ENCODE results near the gene CDKN2B-AS1. TPM values are rescaled to one million over a fixed set of nuclear protein-coding genes. Genes with fewer than 3 reads are reported as not detected.
A peak's percentile ranks its signal among the peaks of the same experiment; 100 is the strongest.

Gene CDKN2B-AS1
- total and polyA plus RNA-seq, 11 donors = 0.38 to 0.80 (median 0.54) TPM; not detected in 6

- TF ChIP-seq POLR2A (IDR thresholded peaks at IDR 0.05) = no peak
- no peak for TF ChIP-seq CTCF (IDR thresholded peaks at IDR 0.05)
- DNase-seq = peak; percentile 72 to 89 (median 77)
- peak; percentile 65 to 92 (median 87) for ATAC-seq
- intact Hi-C loops (cut with DNase I) = loop anchor here in 2 of 10 donors (10.0 kb wide), 3 partner anchors 60 to 180 kb away; no protein-coding TSS in a partner anchor
- 0 to 2% (median 1%) methylated on average over 54 to 56 of the region's 56 CpGs for WGBS, 4 donors
- no peaks in the 10 kb centered on the region for H3K9me3 ChIP-seq
- H3K27me3 ChIP-seq = peaks cover 6 to 38% (median 27%) of the 10 kb centered on the region in 9 donors
- H3K27ac ChIP-seq = peak overlapping the region in 11 of 12 donors; percentile 57 to 98 (median 74)
- H3K4me3 ChIP-seq = peak overlapping the region; percentile 61 to 95 (median 83)
- no peaks in the 10 kb centered on the region for H3K36me3 ChIP-seq
- peaks cover 0 to 27% (median 5%) of the 10 kb centered on the region in 12 donors for H3K4me1 ChIP-seq
These were observed 545 bp downstream of the CDKN2B-AS1 start for GRCh38 chr9:21995006-21995665.

- no peaks in the 10 kb centered on the region for H3K36me3 ChIP-seq
- ATAC-seq = peak; percentile 35 to 80 (median 70)
- H3K9me3 ChIP-seq = no peaks in the 10 kb centered on the region
- H3K4me3 ChIP-seq = peak overlapping the region; percentile 61 to 95 (median 83)
- DNase-seq = peak; percentile 40 to 76 (median 55)
- TF ChIP-seq POLR2A (IDR thresholded peaks at IDR 0.05) = no peak
- peak in 8 of 12 donors; percentile 10 to 44 (median 19) for TF ChIP-seq CTCF (IDR thresholded peaks at IDR 0.05)
- WGBS, 4 donors = 15 to 25% (median 20%) methylated on average over 39 to 54 of the region's 54 CpGs
- intact Hi-C loops (cut with DNase I) = loop anchor here in 2 of 10 donors (10.0 kb wide), 3 partner anchors 59 to 181 kb away; no protein-coding TSS in a partner anchor
- H3K27ac ChIP-seq = peak overlapping the region in 10 of 12 donors; percentile 57 to 98 (median 76)
- peaks cover 0 to 27% (median 5%) of the 10 kb centered on the region in 12 donors for H3K4me1 ChIP-seq
- H3K27me3 ChIP-seq = peaks cover 4 to 31% (median 22%) of the 10 kb centered on the region in 9 donors
These were observed 1.2 kb downstream of the CDKN2B-AS1 start for GRCh38 chr9:21995666-21996398.

GRCh38 chr9:21996438-21996837, 1.8 kb downstream of the CDKN2B-AS1 start:
- no peak for TF ChIP-seq POLR2A (IDR thresholded peaks at IDR 0.05)
- Histone ChIP-seq H3K27ac (no peak overlapping the region), H3K4me3 (peak overlapping the region in 2 of 12 donors; percentile 85 to 95), H3K36me3 (no peaks in the 10 kb centered on the region), H3K4me1 (peaks cover 0 to 27% (median 5%) of the 10 kb centered on the region in 12 donors), H3K9me3 (no peaks in the 10 kb centered on the region), H3K27me3 (peaks cover 4 to 29% (median 18%) of the 10 kb centered on the region in 9 donors)
- 52 to 81% (median 66%) methylated on average over 9 of the region's 9 CpGs for WGBS, 4 donors
- intact Hi-C loops (cut with DNase I) = loop anchor here in 2 of 10 donors (10.0 kb wide), 3 partner anchors 58 to 182 kb away; no protein-coding TSS in a partner anchor
- DNase-seq (no peak), ATAC-seq (no peak)

GRCh38 chr9:21996858-21997257, 2.3 kb downstream of the CDKN2B-AS1 start:
- Histone ChIP-seq H3K9me3 (no peaks in the 10 kb centered on the region), H3K27me3 (peaks cover 0 to 29% (median 18%) of the 10 kb centered on the region in 9 donors), H3K27ac (no peak overlapping the region), H3K36me3 (no peaks in the 10 kb centered on the region), H3K4me1 (peaks cover 0 to 27% (median 5%) of the 10 kb centered on the region in 12 donors), H3K4me3 (no peak overlapping the region)
- WGBS, 4 donors = 61 to 79% (median 73%) methylated on average over 5 of the region's 5 CpGs
- TF ChIP-seq POLR2A (IDR thresholded peaks at IDR 0.05) (no peak), CTCF (IDR thresholded peaks at IDR 0.05) (no peak)
- ATAC-seq (no peak), DNase-seq (no peak)
- intact Hi-C loops (cut with DNase I) = loop anchor here in 2 of 10 donors (10.0 kb wide), 3 partner anchors 58 to 182 kb away; no protein-coding TSS in a partner anchor
